Mesenchymal stem cell (in vitro differentiated cells and primary cell): ENCODE data around the gene S100A5.
A peak's percentile ranks its signal among the peaks of the same experiment; 100 is the strongest.

ENCODE experiments used
- DNase-seq: peaks from one replicate; pipeline ENCODE4 v3.0.0-alpha.2; 2013
- H2AFZ ChIP-seq: one replicate; pipeline ENCODE4 v1.6.1; 2013; ENCODE audit warnings: low read depth, mild to moderate bottlenecking, control low read depth, inconsistent platforms, low read length, moderate library complexity
- H2AK5ac ChIP-seq: 2 replicates; pipeline ENCODE4 v1.6.1; 2013; ENCODE audit warnings: low read length, moderate library complexity, mild to moderate bottlenecking, inconsistent platforms; ENCODE audit not compliant: severe bottlenecking
- H2BK120ac ChIP-seq: one replicate; pipeline ENCODE4 v1.6.1; 2013; ENCODE audit warnings: low read depth, mild to moderate bottlenecking, inconsistent platforms, low read length, moderate library complexity
- H2BK12ac ChIP-seq, 2 experiments: one replicate each; pipeline ENCODE4 v1.6.1; 2013; ENCODE audit warnings: inconsistent platforms in 2 of 2, low read length in 2 of 2, mild to moderate bottlenecking in 2 of 2, moderate library complexity in 2 of 2, control low read depth in 1 of 2
- H2BK15ac ChIP-seq: one replicate; pipeline ENCODE4 v1.6.1; 2013; ENCODE audit warnings: mild to moderate bottlenecking, low read depth, inconsistent platforms; ENCODE audit not compliant: poor library complexity, severe bottlenecking
- H2BK5ac ChIP-seq: 2 replicates; pipeline ENCODE4 v1.6.1; 2013; ENCODE audit warnings: low read depth, mild to moderate bottlenecking, low read length, control low read depth, inconsistent platforms; ENCODE audit not compliant: poor library complexity, severe bottlenecking
- H3K14ac ChIP-seq, 2 experiments: one replicate each; pipeline ENCODE4 v1.6.1; 2013; ENCODE audit warnings: inconsistent platforms in 2 of 2, low read length in 2 of 2, control low read depth in 1 of 2, mild to moderate bottlenecking in 1 of 2, moderate library complexity in 1 of 2
- H3K18ac ChIP-seq, 2 experiments: one replicate each; pipeline ENCODE4 v1.6.1; 2013; ENCODE audit warnings: inconsistent platforms in 2 of 2, low read length in 2 of 2, control low read depth in 1 of 2, low read depth in 1 of 2, mild to moderate bottlenecking in 1 of 2
- H3K23ac ChIP-seq, 2 experiments: one replicate each; pipeline ENCODE4 v1.6.1; 2013; ENCODE audit warnings: inconsistent platforms in 2 of 2, low read length in 2 of 2, mild to moderate bottlenecking in 2 of 2, moderate library complexity in 2 of 2, control low read depth in 1 of 2
- H3K27ac ChIP-seq: 2 replicates; pipeline ENCODE4 v1.5.1; 2013; ENCODE audit warnings: mild to moderate bottlenecking, moderate library complexity, low read length, control low read depth, inconsistent platforms; ENCODE audit not compliant: poor library complexity, severe bottlenecking
- H3K27me3 ChIP-seq, 2 experiments: 2 replicates each; pipeline versions ENCODE4 v1.6.1 to v1.7.0; 2013; ENCODE audit warnings: low read length in 2 of 2, mild to moderate bottlenecking in 2 of 2, moderate library complexity in 2 of 2, control low read depth in 1 of 2, inconsistent platforms in 1 of 2; ENCODE audit not compliant: control insufficient read depth in 1 of 2, insufficient read depth in 1 of 2
- H3K36me3 ChIP-seq, 2 experiments: 2 replicates each; pipeline versions ENCODE4 v1.6.1 to v1.7.0; 2013; ENCODE audit warnings: low read length in 2 of 2, control low read depth in 1 of 2, inconsistent platforms in 1 of 2, low read depth in 1 of 2, mild to moderate bottlenecking in 1 of 2; ENCODE audit not compliant: insufficient read depth in 2 of 2, control insufficient read depth in 1 of 2
- H3K4ac ChIP-seq, 2 experiments: one replicate each; pipeline ENCODE4 v1.6.1; 2013; ENCODE audit warnings: inconsistent platforms in 2 of 2, low read length in 2 of 2, mild to moderate bottlenecking in 2 of 2, moderate library complexity in 2 of 2, control low read depth in 1 of 2, low read depth in 1 of 2
- H3K4me1 ChIP-seq: 2 replicates; pipeline ENCODE4 v1.6.1; 2013; ENCODE audit warnings: low read depth, low read length, control low read depth; ENCODE audit not compliant: control insufficient read depth, insufficient read depth
- H3K4me2 ChIP-seq: 2 replicates; pipeline ENCODE4 v1.6.1; 2013; ENCODE audit warnings: low read length, mild to moderate bottlenecking, inconsistent platforms; ENCODE audit not compliant: poor library complexity, severe bottlenecking
- H3K4me3 ChIP-seq, 2 experiments: 2 replicates each; pipeline versions ENCODE4 v1.5.1 to v1.7.0; 2013; ENCODE audit warnings: low read length in 2 of 2, mild to moderate bottlenecking in 2 of 2, control low read depth in 1 of 2, low read depth in 1 of 2; ENCODE audit not compliant: insufficient read depth in 1 of 2
- H3K79me1 ChIP-seq: replicated peaks from 2 replicates; pipeline ENCODE4 v1.6.1; 2013; ENCODE audit warnings: mild to moderate bottlenecking, control low read depth, low read length, inconsistent platforms; ENCODE audit not compliant: poor library complexity, severe bottlenecking
- H3K9ac ChIP-seq: 2 replicates; pipeline ENCODE4 v1.7.0; 2013; ENCODE audit warnings: mild to moderate bottlenecking, low read length, moderate library complexity
- H3K9me3 ChIP-seq: 2 replicates; pipeline ENCODE4 v1.7.0; 2013; ENCODE audit warnings: mild to moderate bottlenecking, low read length; ENCODE audit not compliant: control insufficient read depth
- H4K8ac ChIP-seq: one replicate; pipeline ENCODE4 v1.6.1; 2013; ENCODE audit warnings: inconsistent platforms, mild to moderate bottlenecking, low read length, moderate library complexity
- H4K91ac ChIP-seq: one replicate; pipeline ENCODE4 v1.6.1; 2013; ENCODE audit warnings: mild to moderate bottlenecking, low read length, inconsistent platforms
- WGBS: methylation state at CpG from one replicate; pipeline ENCODE4 v1.1.7; 2013; ENCODE audit warnings: mixed read lengths; 5-methylcytosine and 5-hydroxymethylcytosine counted together

The S100A5 gene

GRCh38 chr1:153568367-153569099 lies 27.8 kb upstream of the S100A5 start:
- no peak overlapping the region for H3K14ac ChIP-seq
- H3K27ac ChIP-seq: peak overlapping the region; percentile 98
- H3K27me3 ChIP-seq: no peaks in the 10 kb centered on the region
- no peaks in the 10 kb centered on the region for H3K36me3 ChIP-seq
- H3K18ac ChIP-seq: peak overlapping the region; percentile 79 to 96
- peak overlapping the region; percentile 94 for H4K91ac ChIP-seq
- peak overlapping the region; percentile 93 for H2BK5ac ChIP-seq
- peak overlapping the region; percentile 97 for H2BK12ac ChIP-seq
- H2AFZ ChIP-seq: peak overlapping the region; percentile 30
- H3K4me2 ChIP-seq: peak overlapping the region; percentile 2
- H3K4me1 ChIP-seq: peaks cover 43% of the 10 kb centered on the region
- H3K9me3 ChIP-seq: no peaks in the 10 kb centered on the region
- peaks cover 9% of the 10 kb centered on the region for H3K79me1 ChIP-seq
- peak overlapping the region in 1 of 2 experiments; percentile 71 for H3K4me3 ChIP-seq
- peak; percentile 89 for DNase-seq
- H2AK5ac ChIP-seq: peak overlapping the region; percentile 95
- peak overlapping the region; percentile 92 for H4K8ac ChIP-seq
- H2BK120ac ChIP-seq: peak overlapping the region; percentile 36
- H3K23ac ChIP-seq: no peak overlapping the region
- WGBS: 21% methylated on average over 24 of the region's 25 CpGs
- H3K4ac ChIP-seq: peak overlapping the region; percentile 86 to 95
- peak overlapping the region; percentile 85 for H2BK15ac ChIP-seq
- peak overlapping the region; percentile 89 for H3K9ac ChIP-seq

- no peaks in the 10 kb centered on the region for H3K9me3 ChIP-seq
- H3K27me3 ChIP-seq: no peaks in the 10 kb centered on the region
- H2AFZ ChIP-seq: peak overlapping the region; percentile 30
- peak overlapping the region; percentile 93 for H2BK5ac ChIP-seq
- peak overlapping the region; percentile 94 for H4K91ac ChIP-seq
- H3K27ac ChIP-seq: peak overlapping the region; percentile 98
- peak overlapping the region; percentile 85 for H2BK15ac ChIP-seq
- H3K4ac ChIP-seq: peak overlapping the region; percentile 86 to 95
- no peaks in the 10 kb centered on the region for H3K36me3 ChIP-seq
- H2AK5ac ChIP-seq: peak overlapping the region; percentile 95
- peak overlapping the region; percentile 36 for H2BK120ac ChIP-seq
- peak overlapping the region in 1 of 2 experiments; percentile 88 for H3K14ac ChIP-seq
- peak overlapping the region in 1 of 2 experiments; percentile 71 for H3K4me3 ChIP-seq
- H3K4me1 ChIP-seq: peaks cover 45% of the 10 kb centered on the region
- H3K18ac ChIP-seq: peak overlapping the region; percentile 79 to 96
- H3K9ac ChIP-seq: peak overlapping the region; percentile 89
- H3K79me1 ChIP-seq: peaks cover 11% of the 10 kb centered on the region
- WGBS: 57% methylated on average over 22 of the region's 22 CpGs
- DNase-seq: peak; percentile 62
- peak overlapping the region; percentile 97 for H2BK12ac ChIP-seq
- peak overlapping the region; percentile 92 for H4K8ac ChIP-seq
- H3K4me2 ChIP-seq: peak overlapping the region; percentile 2
- H3K23ac ChIP-seq: no peak overlapping the region
These were observed 27.1 kb upstream of the S100A5 start for GRCh38 chr1:153567621-153568366.

GRCh38 chr1:153566414-153567371 lies 26.0 kb upstream of the S100A5 start:
- Histone ChIP-seq H2BK12ac (peak overlapping the region; percentile 94 to 100), H2AK5ac (peak overlapping the region; percentile 99), H3K23ac (peak overlapping the region in 1 of 2 experiments; percentile 46), H3K36me3 (no peaks in the 10 kb centered on the region), H3K18ac (peak overlapping the region; percentile 91 to 99), H2BK5ac (peak overlapping the region; percentile 99), H4K8ac (peak overlapping the region; percentile 90), H4K91ac (peak overlapping the region; percentile 98), H3K14ac (peak overlapping the region in 1 of 2 experiments; percentile 89), H3K9ac (peak overlapping the region; percentile 89), H3K4me1 (peaks cover 45% of the 10 kb centered on the region), H3K27ac (peak overlapping the region; percentile 98), H3K4ac (peak overlapping the region; percentile 96 to 100), H2AFZ (no peak overlapping the region), H2BK15ac (peak overlapping the region; percentile 45), H3K9me3 (no peaks in the 10 kb centered on the region), H3K79me1 (peaks cover 11% of the 10 kb centered on the region), H3K4me3 (peak overlapping the region in 1 of 2 experiments; percentile 58), H3K27me3 (no peaks in the 10 kb centered on the region), H3K4me2 (no peak overlapping the region), H2BK120ac (peak overlapping the region; percentile 99)
- WGBS: 24% methylated on average over 16 of the region's 16 CpGs
- peak; percentile 98 for DNase-seq
